ENCODE measurements around the gene GP1BA.
"Not testable (repeated sequence)": the region's sequence is repeated elsewhere in the genome, so short reads cannot be mapped to it uniquely, and the experiment has no call there.

The GP1BA gene

GRCh38 chr17:4901648-4902344 lies 30.3 kb upstream of the GP1BA start:
- DNase-seq, result no peak

DNA sequence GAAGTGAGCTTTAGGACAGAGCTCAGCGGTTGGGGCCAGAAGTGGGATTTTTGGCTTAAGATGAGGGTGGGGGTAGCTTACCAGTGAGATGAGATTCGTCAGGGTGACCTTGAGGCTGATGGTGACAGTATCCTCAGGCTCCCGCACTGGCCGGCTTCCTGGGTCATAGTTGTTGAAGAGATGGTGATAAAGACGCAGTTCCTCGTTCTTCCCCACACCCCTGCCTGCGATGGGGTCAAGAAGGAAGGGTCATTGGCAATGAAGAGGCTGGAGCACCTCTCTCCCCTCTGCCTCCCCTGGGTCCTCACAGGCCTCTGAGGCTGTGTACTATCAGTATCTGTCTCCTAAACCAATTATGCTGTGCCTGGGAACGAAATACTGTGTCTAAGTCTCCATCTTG lies 29.5 kb upstream of the GP1BA start:
- DNase-seq, result no peak

DNA sequence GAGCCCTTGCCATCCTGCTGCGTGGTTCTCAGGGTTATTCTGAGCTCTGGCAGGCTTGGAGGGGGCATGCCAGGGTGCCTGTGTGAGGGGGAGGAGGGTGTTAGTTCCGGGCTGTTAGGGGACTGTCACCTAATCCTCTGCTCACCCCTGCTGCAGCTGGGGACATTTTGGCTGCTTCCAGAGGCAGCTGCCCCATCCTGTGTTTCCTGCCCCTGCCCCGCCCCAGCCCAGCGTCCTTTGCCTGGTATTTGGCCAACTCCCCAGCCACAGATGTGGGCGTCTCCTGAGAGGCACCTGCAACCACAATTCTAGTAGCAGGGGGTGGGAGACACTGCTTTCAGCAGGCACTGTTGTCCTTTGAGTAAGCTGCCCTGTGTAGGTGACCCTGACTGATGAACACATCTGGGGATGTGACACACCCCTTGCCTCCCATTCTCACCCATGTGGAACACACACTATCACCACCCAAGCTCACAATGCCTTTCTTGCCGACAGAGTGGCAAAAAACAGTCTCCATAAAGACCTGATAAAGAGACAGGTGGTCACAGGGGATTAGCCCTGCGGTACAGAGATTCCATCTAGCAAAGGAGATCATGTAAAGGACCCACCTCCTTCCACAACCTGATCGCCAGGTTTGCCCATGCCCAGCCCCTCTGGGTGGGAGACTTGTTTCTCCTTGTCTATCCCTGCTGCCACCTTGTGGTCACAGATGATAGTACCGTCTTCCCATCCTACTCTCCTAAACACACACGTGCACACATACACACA lies 28.8 kb upstream of the GP1BA start, which contains the start of gene CHRNE:
CHRNE (minus strand) TSS at position 48 of the 768 bp plus-strand sequence; CDS start at position 13, 35 bp downstream.
- peak; percentile 75 for DNase-seq

DNA sequence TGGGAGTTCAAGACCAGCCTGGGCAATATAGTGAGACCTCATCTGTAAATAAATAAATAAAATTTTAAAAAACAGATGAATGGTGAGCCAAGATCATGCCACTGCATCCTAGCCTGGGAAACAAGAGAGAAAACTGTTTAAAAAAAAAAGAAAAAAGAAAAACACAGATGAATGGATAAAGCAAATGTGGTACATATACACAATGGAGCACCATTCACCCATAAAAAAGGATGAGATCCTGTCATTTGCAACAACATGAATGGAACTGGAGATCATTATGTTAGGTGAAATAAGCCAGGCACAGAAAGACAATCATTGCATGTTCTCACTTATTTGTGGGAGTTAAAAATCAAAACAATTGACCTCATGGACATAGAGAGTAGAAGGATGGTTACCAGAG lies 25.4 kb upstream of the GP1BA start:
- DNase-seq, result not testable (repeated sequence)

DNA sequence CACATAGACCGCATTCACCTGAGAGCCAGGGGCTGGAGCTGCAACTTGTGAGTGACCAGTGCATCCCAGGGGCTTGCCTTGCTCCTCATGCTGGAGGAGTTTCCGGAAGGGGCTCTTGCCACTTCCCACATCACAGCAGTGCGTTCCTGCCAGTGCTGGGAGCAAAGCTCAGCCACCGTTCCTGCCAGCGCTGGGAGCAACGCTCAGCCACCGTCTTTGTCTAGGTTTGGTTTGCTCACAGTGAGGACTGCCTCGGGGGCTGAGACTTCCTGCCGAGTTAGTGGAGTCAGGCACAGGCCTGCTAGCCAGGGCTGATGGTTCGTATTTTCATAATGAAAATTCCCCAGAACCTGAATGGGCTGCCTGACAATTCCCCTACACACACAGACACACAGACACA lies 23.8 kb upstream of the GP1BA start:
- DNase-seq, result no peak

DNA sequence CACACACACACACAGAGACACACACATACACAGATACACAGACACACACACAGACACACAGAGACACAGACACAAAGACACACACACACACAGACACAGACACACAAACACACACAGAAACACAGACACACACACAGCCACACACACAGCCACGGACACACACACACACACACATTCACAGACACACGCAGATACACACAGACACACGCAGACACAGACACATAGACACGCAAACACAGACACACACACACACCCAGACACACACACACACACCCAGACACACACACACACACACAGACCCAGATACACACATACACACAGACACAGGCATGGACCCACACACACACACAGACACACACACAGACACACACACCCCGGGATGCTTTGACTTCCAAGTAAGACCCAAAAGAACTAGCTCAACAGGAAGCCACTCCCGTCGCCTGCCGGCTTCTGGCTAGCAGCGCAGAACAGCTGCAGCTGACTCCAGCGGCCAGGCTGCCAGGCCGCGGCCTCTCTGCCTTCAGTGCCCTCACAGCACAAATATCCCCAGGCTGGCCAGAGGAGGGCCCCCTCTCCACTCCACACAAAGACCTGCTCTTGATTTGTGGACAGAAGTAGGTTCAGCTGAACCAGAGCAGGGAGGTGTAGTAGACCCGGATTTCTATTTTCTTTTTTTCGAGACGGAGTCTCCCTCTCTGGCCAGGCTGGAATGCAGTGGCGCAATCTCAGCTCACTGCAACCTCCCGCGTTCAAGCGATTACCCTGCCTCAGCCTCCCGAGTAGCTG lies 23.2 kb upstream of the GP1BA start:
- DNase-seq, result peak; percentile 84

DNA sequence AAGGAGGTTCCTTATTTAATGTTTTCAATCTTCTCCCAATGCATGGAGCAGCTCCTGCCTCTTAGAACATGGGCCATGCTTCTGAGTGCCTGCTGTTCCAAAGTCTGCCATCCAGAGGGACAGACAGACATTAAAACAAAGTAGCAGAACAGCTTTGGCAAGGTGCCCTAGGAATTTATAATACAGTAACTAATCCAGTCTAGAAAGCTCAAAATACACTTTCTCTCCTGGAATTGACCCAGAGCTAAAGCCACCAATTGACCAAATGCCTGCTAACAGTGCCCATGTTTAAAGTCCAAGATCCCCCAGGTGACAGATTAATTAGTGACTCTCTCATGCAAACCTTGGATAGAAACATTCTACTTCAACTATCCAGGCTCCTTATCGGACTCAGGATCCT lies 18.1 kb upstream of the GP1BA start:
- DNase-seq, result no peak

DNA sequence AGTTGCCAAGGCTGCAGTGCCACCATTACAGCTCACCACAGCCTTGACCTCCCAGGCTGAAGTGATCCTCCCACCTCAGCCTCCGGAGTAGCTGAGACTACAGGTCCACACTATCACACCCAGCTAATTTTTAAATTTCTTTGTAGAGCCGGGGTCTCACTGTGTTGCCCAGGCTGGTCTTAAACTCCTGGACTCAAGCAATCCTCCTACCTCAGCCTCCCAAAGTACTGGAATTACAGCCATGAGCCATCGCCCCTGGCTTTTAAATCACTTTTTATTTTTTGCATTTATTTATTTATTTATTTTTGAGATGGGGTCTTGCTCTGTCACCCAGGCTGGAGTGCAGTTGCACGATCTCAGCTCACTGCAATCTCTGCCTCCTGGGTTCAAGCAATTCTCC lies 17.5 kb upstream of the GP1BA start:
- DNase-seq, result not testable (repeated sequence)

GRCh38 chr17:4919511-4920047 lies 12.5 kb upstream of the GP1BA start:
- no peak for DNase-seq

GRCh38 chr17:4920351-4921048 lies 11.6 kb upstream of the GP1BA start:
- DNase-seq, result no peak

DNA sequence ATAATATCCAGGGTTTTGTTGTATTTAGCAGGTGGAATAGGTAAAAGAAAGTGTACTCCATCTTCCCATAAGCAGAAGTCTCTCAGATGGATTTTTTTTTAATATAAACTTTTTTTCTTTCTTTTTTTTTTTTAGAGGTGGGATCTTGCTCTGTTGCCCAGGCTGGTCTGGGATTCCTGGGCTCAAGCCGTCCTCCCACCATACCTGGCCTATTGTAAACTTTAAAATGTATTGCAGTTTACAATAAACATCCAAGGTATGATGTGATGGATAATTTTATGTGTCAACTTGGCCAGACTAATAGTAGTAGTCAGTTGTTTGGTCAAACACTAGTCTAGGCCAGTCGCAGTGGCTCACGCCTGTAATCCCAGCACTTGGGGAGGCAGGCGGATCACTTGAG lies 10.8 kb upstream of the GP1BA start:
- no peak for DNase-seq

DNA sequence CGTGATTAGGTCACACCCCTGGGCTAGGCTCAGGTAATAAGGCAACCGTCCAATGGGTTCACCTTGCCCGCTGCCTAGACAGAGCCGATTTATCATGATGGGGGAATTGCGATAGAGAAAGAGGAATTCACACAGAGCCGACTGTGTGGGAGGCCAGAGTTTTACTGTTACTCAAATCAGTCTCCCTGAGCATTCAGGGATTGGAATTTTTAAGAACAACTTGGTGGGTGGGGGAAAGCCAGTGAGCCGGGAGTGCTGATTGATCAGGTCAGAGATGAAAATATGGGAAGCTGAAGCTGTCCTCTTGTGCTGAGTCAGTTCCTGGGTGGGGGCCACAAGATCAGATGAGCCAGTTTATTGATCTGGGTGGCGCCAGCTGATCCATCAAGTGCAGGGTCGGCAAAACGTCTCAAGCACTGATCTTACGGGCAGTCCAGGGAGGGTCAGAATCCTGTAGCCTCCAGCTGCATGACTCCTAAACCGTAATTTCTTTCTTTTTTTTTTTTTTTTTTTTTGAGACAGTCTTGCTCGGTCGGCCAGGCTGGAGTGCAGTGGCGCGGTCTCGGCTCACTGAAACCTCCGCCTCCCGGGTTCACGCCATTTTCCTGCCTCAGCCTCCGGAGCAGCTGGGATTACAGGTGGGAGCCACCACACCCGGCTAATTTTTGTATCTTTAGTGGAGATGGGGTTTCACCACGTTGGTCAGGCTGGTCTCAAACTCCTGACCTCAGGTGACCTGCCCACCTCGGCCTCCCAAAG lies 5.3 kb upstream of the GP1BA start:
- not testable (repeated sequence) for DNase-seq

- DNase-seq, result no peak
These were observed 3.2 kb upstream of the GP1BA start for GRCh38 chr17:4928881-4929280.

- no peak for DNase-seq
These were observed 679 bp downstream of the GP1BA start for GRCh38 chr17:4932756-4933155.

DNA sequence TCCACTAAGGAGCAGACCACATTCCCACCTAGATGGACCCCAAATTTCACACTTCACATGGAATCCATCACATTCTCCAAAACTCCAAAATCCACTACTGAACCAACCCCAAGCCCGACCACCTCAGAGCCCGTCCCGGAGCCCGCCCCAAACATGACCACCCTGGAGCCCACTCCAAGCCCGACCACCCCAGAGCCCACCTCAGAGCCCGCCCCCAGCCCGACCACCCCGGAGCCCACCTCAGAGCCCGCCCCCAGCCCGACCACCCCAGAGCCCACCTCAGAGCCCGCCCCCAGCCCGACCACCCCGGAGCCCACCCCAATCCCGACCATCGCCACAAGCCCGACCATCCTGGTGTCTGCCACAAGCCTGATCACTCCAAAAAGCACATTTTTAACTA lies 1.6 kb downstream of the GP1BA start:
- DNase-seq, result no peak

GRCh38 chr17:4934173-4934979 lies 2.3 kb downstream of the GP1BA start:
- DNase-seq, result peak; percentile 13

DNA sequence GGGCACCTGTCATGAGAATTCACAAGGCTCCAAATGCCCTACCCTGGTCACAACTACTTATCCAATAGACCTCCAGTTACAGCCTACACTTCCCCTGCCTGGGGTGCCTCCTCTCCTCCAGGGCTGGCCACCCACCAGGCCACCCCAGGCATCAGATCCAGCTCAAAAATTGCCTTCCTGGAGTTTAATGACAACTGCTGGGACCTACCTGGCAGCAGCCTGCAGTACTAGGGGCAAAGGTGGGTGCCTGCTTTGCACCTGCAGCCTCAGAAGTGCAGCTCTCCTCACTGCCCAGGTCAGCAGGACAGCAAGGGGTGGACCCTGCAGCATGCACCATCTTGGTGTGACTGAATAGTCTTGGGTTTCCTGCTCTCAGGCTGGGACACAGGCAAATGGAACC lies 3.6 kb downstream of the GP1BA start:
- DNase-seq, result no peak

GRCh38 chr17:4936436-4936835 lies 4.4 kb downstream of the GP1BA start:
- DNase-seq, result no peak

DNA sequence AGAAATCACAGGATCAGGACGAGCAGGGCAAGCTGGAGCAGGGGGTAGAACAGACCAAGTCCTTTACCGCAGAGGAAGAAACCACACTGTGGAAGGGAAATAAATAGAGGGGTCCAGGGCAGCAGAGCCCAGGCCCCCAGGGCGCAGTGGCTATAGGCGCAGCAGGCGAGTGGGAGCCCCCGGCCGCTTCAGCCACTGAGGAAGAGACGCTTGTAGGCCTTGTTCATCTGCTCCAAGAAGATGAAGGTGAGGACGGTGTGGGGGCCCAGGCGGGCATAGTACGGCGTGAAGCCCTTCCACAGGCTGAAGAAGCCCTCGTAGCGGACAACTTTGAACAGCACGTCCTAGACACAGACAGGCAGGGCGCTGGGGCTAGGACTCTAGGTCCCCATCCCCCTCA lies 5.5 kb downstream of the GP1BA start:
- no peak for DNase-seq

- DNase-seq, result no peak
These were observed 6.0 kb downstream of the GP1BA start for GRCh38 chr17:4938069-4938491.

All from CD4-positive, alpha-beta T cell treated with Interleukin-4 for 4 hours (primary cell).